Measurements from ENCODE around the gene INSYN2A. TPM values are rescaled to one million over a fixed set of nuclear protein-coding genes. Genes with fewer than 3 reads are reported as not detected.

INSYN2A gene
- total and polyA plus RNA-seq, 10 of the 15 experiments (the other 5 are each of a cell fraction or from before 2014, with no cell fraction given), result not detected

DNA sequence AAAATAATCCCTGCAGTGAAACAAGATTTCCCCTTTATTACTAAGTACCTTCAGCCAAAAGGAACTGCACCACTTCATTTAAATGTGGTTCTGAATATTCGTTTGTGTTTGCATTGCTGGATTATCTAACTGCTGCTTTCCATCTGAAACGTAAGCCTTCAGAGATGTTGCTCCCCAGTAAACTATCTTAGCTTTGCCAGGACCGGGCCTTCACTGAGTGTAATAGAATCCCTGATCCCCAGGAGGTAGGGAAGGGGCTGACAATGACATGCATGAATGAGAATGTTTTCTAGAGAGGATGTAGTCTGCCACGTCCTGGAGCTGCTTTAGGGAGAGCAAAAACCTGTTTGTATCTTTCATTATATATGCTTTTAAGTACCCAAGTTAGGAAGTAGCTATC, 19.5 kb upstream of the INSYN2A start:
- no peak overlapping the region for H3K9ac ChIP-seq (ENCODE audit: control insufficient read depth, insufficient read depth, low read length)
- H3K4me1 ChIP-seq (ENCODE audit: control insufficient read depth, insufficient read depth, low read length), result no peaks in the 10 kb centered on the region
- H3K4me3 ChIP-seq, result no peak overlapping the region
- WGBS (ENCODE audit: insufficient coverage, insufficient replicate concordance, low lambda C conversion rate, missing lambda C conversion rate), result 0% methylated on average over 4 of the region's 4 CpGs
- ChIA-PET RAD21 (ENCODE audit: unreplicated experiment) (no interaction called here), POLR2A (no interaction called here), SMC1A (ENCODE audit: uncharacterized antibody, unreplicated experiment) (no interaction called here), CTCF (no interaction called here)
- no peaks in the 10 kb centered on the region for H3K9me3 ChIP-seq (replicated peaks; ENCODE audit: control insufficient read depth, insufficient read depth, low read length)
- no peak for FAIRE-seq
- DNase-seq (ENCODE audit: low read depth, low spot score), result no peak
- ATAC-seq, result no peak
- intact Hi-C loops (cut with micrococcal nuclease; ENCODE audit: unreplicated experiment), result no loop called here
- TF ChIP-seq ATF7 (IDR thresholded peaks at IDR 0.05; ENCODE audit: low read depth) (no peak), MEF2B (IDR thresholded peaks at IDR 0.05; ENCODE audit: partially characterized antibody, poor library complexity, severe bottlenecking) (no peak), PAX5 (IDR thresholded peaks at IDR 0.05; ENCODE audit: borderline replicate concordance, low read depth, low read length) (no peak), POLR2AphosphoS2 (IDR thresholded peaks at IDR 0.05; ENCODE audit: low read depth, low read length) (no peak), RAD21 (IDR thresholded peaks at IDR 0.05; ENCODE audit: insufficient read depth, low read depth, low read length) (no peak), SRF (IDR thresholded peaks at IDR 0.05; ENCODE audit: low read depth in 2 of 2, low read length in 2 of 2) (no peak)
- TF ChIP-seq, protein P1, sequence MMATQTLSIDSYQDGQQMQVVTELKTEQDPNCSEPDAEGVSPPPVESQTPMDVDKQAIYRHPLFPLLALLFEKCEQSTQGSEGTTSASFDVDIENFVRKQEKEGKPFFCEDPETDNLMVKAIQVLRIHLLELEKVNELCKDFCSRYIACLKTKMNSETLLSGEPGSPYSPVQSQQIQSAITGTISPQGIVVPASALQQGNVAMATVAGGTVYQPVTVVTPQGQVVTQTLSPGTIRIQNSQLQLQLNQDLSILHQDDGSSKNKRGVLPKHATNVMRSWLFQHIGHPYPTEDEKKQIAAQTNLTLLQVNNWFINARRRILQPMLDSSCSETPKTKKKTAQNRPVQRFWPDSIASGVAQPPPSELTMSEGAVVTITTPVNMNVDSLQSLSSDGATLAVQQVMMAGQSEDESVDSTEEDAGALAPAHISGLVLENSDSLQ (IDR thresholded peaks at IDR 0.05), result no peak
- no peaks in the 10 kb centered on the region for H3K27me3 ChIP-seq (replicated peaks in 1 of 2; ENCODE audit: control insufficient read depth in 2 of 2, insufficient read depth in 2 of 2, low read length in 1 of 2)
- no peaks in the 10 kb centered on the region for H3K36me3 ChIP-seq (ENCODE audit: control insufficient read depth in 2 of 2, insufficient read depth in 2 of 2, low read length in 1 of 2)
- H3K4me2 ChIP-seq (ENCODE audit: control insufficient read depth, insufficient read depth), result no peak overlapping the region
- BruUV-seq (replicated peaks), result no TSS peak
- in situ Hi-C loops (cut with MboI), result no loop called here
- no peaks in the 10 kb centered on the region for H3K79me2 ChIP-seq (ENCODE audit: control insufficient read depth, insufficient read depth, low read length)
- H2AFZ ChIP-seq (ENCODE audit: control insufficient read depth, low read depth, low read length), result no peak overlapping the region
- no peaks in the 10 kb centered on the region for H4K20me1 ChIP-seq (ENCODE audit: control insufficient read depth, insufficient read depth)
- H3K27ac ChIP-seq (ENCODE audit: control insufficient read depth, insufficient read depth), result no peak overlapping the region

- ChIA-PET SMC1A (ENCODE audit: uncharacterized antibody, unreplicated experiment) (interaction anchor here (0.9 kb wide), 1 partner anchor 10 kb away, joined by 3 read pairs; no protein-coding TSS in a partner anchor), RAD21 (ENCODE audit: unreplicated experiment) (no interaction called here), POLR2A (no interaction called here), CTCF (no interaction called here)
- in situ Hi-C loops (cut with MboI) (no loop called here), intact Hi-C loops (cut with micrococcal nuclease; ENCODE audit: unreplicated experiment) (no loop called here)
- Histone ChIP-seq H3K9me3 (replicated peaks; ENCODE audit: control insufficient read depth, insufficient read depth, low read length) (no peaks in the 10 kb centered on the region), H2AFZ (ENCODE audit: control insufficient read depth, low read depth, low read length) (no peak overlapping the region), H3K27ac (ENCODE audit: control insufficient read depth, insufficient read depth) (no peak overlapping the region), H3K27me3 (replicated peaks in 1 of 2; ENCODE audit: control insufficient read depth in 2 of 2, insufficient read depth in 2 of 2, low read length in 1 of 2) (no peaks in the 10 kb centered on the region), H3K4me1 (ENCODE audit: control insufficient read depth, insufficient read depth, low read length) (no peaks in the 10 kb centered on the region), H3K4me2 (ENCODE audit: control insufficient read depth, insufficient read depth) (no peak overlapping the region), H4K20me1 (ENCODE audit: control insufficient read depth, insufficient read depth) (no peaks in the 10 kb centered on the region), H3K36me3 (ENCODE audit: control insufficient read depth in 2 of 2, insufficient read depth in 2 of 2, low read length in 1 of 2) (no peaks in the 10 kb centered on the region), H3K79me2 (ENCODE audit: control insufficient read depth, insufficient read depth, low read length) (no peaks in the 10 kb centered on the region), H3K4me3 (no peak overlapping the region), H3K9ac (ENCODE audit: control insufficient read depth, insufficient read depth, low read length) (no peak overlapping the region)
- WGBS (ENCODE audit: insufficient coverage, insufficient replicate concordance, low lambda C conversion rate, missing lambda C conversion rate), result 26% methylated on average over 7 of the region's 7 CpGs
- DNase-seq (ENCODE audit: low read depth, low spot score), result no peak
- no TSS peak for BruUV-seq (replicated peaks)
- 0 out of 2 replicates have a peak, but pooled peaks have one; percentile 20 for TF ChIP-seq DPF2 (IDR thresholded peaks at IDR 0.05)
- TF ChIP-seq SPI1 (IDR thresholded peaks at IDR 0.05; ENCODE audit: borderline replicate concordance, insufficient read depth, low read depth, low read length), result peak; percentile 43; the same call in 1 of the 2 replicates
- no peak for TF ChIP-seq POLR2AphosphoS5 (IDR thresholded peaks at IDR 0.05; ENCODE audit: low read length)
- no peak for FAIRE-seq
- peak; percentile 53 for ATAC-seq
Observed at GRCh38 chr10:127210936-127211466, 14.6 kb upstream of the INSYN2A start.

All from GM12878 (cell line).